Activated naive CD4-positive, alpha-beta T cell treated with Interleukin-2 at 50 U/mL for 16 hours (primary cell): Measurements from ENCODE around the gene BTBD8.

Source experiments
- DNase-seq: peaks from one replicate; pipeline ENCODE4 v3.0.0-alpha.2; 2020

BTBD8 gene

DNA sequence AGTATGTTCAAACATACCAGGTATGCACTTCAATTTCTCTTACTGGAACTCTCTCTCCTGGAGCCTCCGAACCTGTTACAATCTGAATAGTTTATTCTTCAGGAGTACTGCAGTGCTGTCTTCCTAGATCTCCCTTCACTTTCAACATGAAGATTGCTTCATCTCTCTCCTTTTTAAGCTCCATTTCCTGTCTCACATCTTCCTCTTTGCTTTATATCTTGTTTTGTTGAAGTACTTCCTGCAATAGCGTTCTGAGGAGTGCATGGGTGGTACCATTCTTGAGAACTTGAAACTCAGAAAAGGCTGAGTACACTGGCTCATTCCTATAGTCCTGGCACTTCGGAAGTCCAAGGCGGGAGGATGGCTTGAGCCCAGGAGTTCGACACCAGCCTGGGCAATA is 121.8 kb downstream of the BTBD8 start:
- no peak for DNase-seq

DNA sequence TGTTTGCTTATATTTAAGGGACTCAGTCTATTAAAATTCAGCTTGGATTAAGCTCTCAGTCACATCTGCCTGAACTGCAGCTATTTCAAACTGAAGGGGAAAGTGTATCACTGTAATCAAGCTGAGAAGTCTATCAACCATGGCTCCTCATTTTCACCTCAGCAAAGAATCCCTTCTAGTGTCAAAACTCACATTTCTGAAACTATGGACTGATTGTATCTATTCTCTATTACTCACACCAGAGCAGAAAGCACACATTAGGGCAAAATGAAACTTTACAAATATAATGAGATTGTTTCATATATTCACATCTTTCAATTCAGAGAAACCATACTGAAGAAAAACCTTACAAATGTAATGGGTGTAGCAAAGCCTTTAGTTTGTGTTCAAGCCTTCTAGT is 123.0 kb downstream of the BTBD8 start:
- DNase-seq = no peak

- DNase-seq = no peak
These were observed 130.6 kb downstream of the BTBD8 start for GRCh38 chr1:92210701-92211100.

- DNase-seq = no peak
These were observed 131.0 kb downstream of the BTBD8 start for GRCh38 chr1:92211166-92211565.

GRCh38 chr1:92217721-92218120 is 137.6 kb downstream of the BTBD8 start, which contains the start of gene C1orf146:
C1orf146 (plus strand) TSS chr1:92217915; CDS start chr1:92231421, 13,506 bp downstream.
- no peak for DNase-seq

DNA sequence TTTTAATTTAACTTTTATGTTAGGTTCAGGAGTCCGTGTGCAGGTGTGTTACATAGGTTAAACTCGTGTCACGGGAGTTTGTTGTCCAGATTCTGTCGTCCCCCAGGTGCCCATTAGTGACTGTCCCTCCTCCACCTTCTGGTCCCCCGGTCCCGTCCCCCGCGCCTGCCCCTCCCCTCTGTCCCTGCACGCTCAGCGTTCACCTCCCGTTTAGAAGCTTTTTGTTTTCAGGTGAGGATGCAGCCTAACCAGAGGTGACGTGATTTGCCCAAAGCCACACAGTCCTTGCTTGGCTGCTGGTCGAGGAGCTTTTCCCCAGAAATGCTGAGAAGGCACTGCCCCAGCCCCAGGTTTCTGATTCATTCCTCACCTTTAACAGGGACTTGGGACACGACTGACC is 138.4 kb downstream of the BTBD8 start:
- DNase-seq = no peak

- DNase-seq = no peak
These were observed 138.9 kb downstream of the BTBD8 start for GRCh38 chr1:92219028-92219427.

DNA sequence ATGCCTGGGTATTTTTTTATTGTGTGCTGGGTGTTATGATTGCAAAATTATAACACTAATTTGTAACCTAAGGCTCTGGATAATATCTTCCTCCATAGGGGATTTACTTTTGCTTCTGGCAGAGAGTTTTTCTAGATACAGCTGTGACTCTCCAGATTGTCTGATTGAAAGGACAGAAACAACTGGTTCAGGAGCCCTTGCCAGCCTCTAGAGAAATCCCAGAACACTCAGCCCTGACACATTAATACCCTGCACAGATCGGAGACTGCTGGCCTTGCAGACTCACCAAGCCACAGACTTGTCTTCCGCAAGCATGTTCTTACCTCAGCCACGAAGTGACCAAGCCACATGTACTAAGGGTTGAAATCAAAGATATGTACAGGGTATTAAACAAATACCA is 148.3 kb downstream of the BTBD8 start:
- DNase-seq = no peak

DNA sequence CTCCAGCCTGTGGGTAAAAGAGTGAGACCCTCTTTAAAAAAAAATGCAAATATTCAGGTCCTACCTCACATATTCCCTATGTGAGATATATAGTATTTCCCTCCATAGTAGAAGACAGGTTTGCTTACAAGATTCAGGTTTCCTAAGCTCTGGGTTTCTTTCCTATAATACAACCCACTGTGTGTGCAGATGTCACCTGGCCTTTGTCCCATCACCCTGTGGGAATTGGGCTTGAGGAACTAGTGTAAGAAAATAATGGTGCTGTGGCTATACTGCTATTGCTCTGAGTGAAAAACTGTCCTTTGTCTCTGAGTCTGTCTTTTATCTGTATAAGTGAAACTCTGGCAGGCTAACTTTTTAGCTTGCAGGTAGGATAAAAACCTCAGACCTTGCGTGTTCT is 150.6 kb downstream of the BTBD8 start:
- DNase-seq = no peak
